GM12801 (cell line): ENCODE measurements around the gene CACNA1E.

Experiments
- TF ChIP-seq, protein P1 (sequence below): IDR thresholded peaks from one replicate; pipeline ENCODE4 v1.5.1; 2011; ENCODE audit warnings: control low read depth; ENCODE audit not compliant: insufficient read length; ENCODE audit errors: extremely low read depth

CACNA1E gene

DNA sequence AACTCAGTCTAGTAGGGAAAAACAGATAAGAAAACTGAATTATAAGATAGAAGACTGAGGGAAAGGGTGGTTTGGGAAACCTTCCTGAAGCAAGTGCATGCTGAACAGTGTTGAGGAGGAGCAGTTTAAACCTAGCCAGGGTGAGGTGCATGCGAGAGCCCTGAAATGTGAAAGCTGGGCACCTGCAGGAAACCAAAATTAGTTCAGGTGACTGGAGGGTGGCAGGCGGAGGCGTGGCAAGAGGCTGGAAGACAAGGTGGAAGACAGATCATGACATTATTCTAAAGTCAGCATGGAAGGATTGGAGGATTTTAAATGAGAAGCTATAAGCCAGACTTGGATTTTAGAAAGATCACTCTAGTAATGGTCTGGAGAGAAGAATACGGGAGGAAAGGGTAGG is 75.1 kb downstream of the CACNA1E start:
- TF ChIP-seq, protein P1, sequence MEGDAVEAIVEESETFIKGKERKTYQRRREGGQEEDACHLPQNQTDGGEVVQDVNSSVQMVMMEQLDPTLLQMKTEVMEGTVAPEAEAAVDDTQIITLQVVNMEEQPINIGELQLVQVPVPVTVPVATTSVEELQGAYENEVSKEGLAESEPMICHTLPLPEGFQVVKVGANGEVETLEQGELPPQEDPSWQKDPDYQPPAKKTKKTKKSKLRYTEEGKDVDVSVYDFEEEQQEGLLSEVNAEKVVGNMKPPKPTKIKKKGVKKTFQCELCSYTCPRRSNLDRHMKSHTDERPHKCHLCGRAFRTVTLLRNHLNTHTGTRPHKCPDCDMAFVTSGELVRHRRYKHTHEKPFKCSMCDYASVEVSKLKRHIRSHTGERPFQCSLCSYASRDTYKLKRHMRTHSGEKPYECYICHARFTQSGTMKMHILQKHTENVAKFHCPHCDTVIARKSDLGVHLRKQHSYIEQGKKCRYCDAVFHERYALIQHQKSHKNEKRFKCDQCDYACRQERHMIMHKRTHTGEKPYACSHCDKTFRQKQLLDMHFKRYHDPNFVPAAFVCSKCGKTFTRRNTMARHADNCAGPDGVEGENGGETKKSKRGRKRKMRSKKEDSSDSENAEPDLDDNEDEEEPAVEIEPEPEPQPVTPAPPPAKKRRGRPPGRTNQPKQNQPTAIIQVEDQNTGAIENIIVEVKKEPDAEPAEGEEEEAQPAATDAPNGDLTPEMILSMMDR, result no peak

DNA sequence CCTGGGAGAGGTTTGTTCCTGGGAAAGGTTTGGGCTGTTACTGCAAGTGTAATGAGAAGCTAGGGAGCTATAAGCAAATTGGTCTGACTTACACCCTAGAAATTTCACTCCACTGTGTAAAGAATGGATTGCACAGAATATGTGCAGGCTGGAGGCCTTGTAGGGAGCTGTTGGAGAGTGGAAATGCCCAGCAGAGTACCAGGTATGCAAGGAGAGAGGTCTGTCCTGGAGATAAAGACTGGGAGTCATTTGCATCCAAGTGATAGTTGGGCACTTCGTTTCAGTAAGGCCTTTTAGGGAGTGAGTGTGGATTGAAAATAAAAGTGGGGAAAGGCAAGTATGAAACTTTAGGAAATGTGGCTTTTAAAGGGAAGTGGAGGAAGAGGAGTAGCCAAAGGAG is 75.8 kb downstream of the CACNA1E start:
- TF ChIP-seq, protein P1, result no peak

DNA sequence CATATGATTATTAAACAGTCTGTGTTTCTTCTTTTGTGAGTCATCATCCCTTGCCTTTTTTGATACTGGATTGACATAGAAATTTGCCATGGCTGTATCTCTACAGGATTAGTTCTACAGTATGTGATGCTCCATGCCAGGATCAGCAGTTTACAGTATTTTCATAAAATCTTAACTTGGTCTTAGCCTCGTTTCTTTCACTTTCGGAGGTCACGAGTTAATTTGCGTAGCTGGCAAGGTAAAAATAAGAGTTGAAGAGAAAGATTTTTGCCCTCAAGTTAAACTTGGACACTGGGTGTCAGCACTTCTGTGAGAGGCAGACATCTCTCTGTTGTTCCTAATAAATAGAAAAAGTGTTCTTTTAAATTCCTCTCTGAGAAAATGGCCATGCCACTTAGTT is 79.1 kb downstream of the CACNA1E start:
- TF ChIP-seq, protein P1, result no peak

DNA sequence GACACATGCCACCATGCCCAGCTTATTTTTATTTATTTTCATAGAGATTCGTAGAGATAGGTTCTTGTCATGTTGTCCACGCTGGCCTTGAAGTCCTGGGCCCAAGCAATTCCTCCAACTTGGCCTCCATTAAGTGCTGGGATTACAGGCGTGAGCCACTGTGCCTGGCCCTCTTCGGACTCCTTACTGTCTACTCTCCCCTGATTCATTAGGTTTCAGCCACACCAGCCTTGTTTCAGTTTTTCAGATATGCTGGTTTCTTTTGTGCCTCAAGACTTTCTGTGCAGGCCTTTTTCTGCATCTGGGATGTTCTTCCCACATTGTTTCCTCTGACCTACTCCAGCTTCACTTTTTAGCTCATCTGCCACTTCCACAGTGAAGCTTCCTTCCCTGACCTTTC is 85.4 kb downstream of the CACNA1E start:
- TF ChIP-seq, protein P1, result no peak

DNA sequence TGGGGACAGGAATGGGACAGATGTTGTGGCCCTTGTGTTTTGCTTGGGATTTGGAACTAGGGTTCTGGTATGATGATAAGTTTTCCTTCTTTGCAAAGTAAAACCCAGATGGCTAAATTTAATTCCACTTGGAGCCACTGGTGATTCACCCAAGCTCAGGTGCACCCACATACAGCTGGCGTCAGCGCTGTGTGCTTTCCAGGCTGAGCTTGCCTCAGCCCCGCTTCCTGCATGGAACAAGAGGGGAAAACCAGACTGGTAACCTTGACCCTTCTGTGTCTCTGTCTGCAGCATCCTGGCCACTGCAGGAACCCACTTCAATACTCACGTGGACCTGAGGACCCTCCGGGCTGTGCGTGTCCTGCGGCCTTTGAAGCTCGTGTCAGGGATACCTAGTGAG is 94.2 kb downstream of the CACNA1E start:
- TF ChIP-seq, protein P1, result no peak

- TF ChIP-seq, protein P1, result no peak
Measured at GRCh38 chr1:181583598-181583997, 100.3 kb downstream of the CACNA1E start.

GRCh38 chr1:181587870-181588438 is 104.6 kb downstream of the CACNA1E start:
- TF ChIP-seq, protein P1, result no peak
